GM13976 (cell line): Measurements from ENCODE around the gene LGR6.
"Not testable (repeated sequence)": the region's sequence is repeated elsewhere in the genome, so short reads cannot be mapped to it uniquely, and the experiment has no call there.

Source experiments
- DNase-seq: peaks from one replicate; pipeline ENCODE4 v3.0.0; 2012; ENCODE audit warnings: low spot score
- CTCF ChIP-seq: IDR thresholded peaks from 2 replicates; pipeline ENCODE4 v1.5.1; 2012; ENCODE audit warnings: borderline replicate concordance, mild to moderate bottlenecking; ENCODE audit not compliant: insufficient read depth; ENCODE audit errors: extremely low read depth, missing control alignments, control extremely low read depth
- in situ Hi-C: fragments of 300-500 bp; cut with MboI; formaldehyde crosslinking; loops from one replicate; pipeline ENCODE4 v1.12.0; 2022; ENCODE audit warnings: low sequenced_read_pairs, mixed read lengths, inconsistent platforms; ENCODE audit not compliant: unreplicated experiment

LGR6 gene

GRCh38 chr1:202234331-202235002 lies 40.9 kb downstream of the LGR6 start:
- TF ChIP-seq CTCF = no peak
- in situ Hi-C loops = no loop called here
- DNase-seq = no peak

- in situ Hi-C loops = no loop called here
- DNase-seq = no peak
- no peak for TF ChIP-seq CTCF
These were observed 41.5 kb downstream of the LGR6 start for GRCh38 chr1:202235003-202235660.

- in situ Hi-C loops = no loop called here
- DNase-seq = peak; percentile 89
- peak; percentile 65 for TF ChIP-seq CTCF
These were observed 42.5 kb downstream of the LGR6 start for GRCh38 chr1:202235856-202236837.

GRCh38 chr1:202237052-202237451 lies 43.5 kb downstream of the LGR6 start:
- DNase-seq = peak; percentile 71
- in situ Hi-C loops = no loop called here
- TF ChIP-seq CTCF = peak; percentile 21

- in situ Hi-C loops = no loop called here
- no peak for DNase-seq
- TF ChIP-seq CTCF = no peak
These were observed 45.3 kb downstream of the LGR6 start for GRCh38 chr1:202238914-202239313.

- in situ Hi-C loops, DNase-seq: not testable (repeated sequence)
These were observed 46.6 kb downstream of the LGR6 start for GRCh38 chr1:202240226-202240625.

- in situ Hi-C loops = no loop called here
- no peak for TF ChIP-seq CTCF
- DNase-seq = no peak
These were observed 47.4 kb downstream of the LGR6 start for GRCh38 chr1:202240956-202241355.
